Tibial nerve (tissue), 4 donors: ENCODE data around the gene SSH3. TPM values are rescaled to one million over a fixed set of nuclear protein-coding genes. Genes with fewer than 3 reads are reported as not detected.

Experiments
- DNase-seq, 2 donors: peaks; one replicate each; pipeline ENCODE4 v3.0.0-alpha.2; 2019; ENCODE audit warnings: low spot score in 2 of 2
- H3K27ac ChIP-seq, 4 donors: fragments of 200-600 bp; sonication (generic) in 3 of 4; one replicate each; pipeline ENCODE4 v1.5.1; 2017 to 2019; ENCODE audit warnings: mild to moderate bottlenecking in 1 of 4
- H3K27me3 ChIP-seq, 2 donors: fragments of 200-600 bp; sonication (generic) in 1 of 2; one replicate each; pipeline versions ENCODE4 v1.5.1 to v1.6.0; 2017 to 2019
- H3K36me3 ChIP-seq, 3 donors: fragments of 200-600 bp; sonication (generic); one replicate each; pipeline ENCODE4 v1.5.1; 2018 to 2019
- H3K4me1 ChIP-seq, 4 donors: fragments of 200-600 bp; sonication (generic) in 3 of 4; one replicate each; pipeline ENCODE4 v1.5.1; 2017 to 2019
- H3K4me3 ChIP-seq, 4 donors: fragments of 200-600 bp; sonication (generic) in 3 of 4; one replicate each; pipeline ENCODE4 v1.5.1; 2017 to 2019; ENCODE audit warnings: mild to moderate bottlenecking in 1 of 4, moderate library complexity in 1 of 4
- H3K9me3 ChIP-seq, 4 donors: fragments of 200-600 bp; sonication (generic) in 3 of 4; one replicate each; pipeline ENCODE4 v1.5.1; 2017 to 2019
- EP300 ChIP-seq, 2 donors: sonication (generic); formaldehyde crosslinking; IDR thresholded peaks; one replicate each; pipeline ENCODE4 v1.6.1; 2017; ENCODE audit warnings: antibody characterized with exemption in 2 of 2, mild to moderate bottlenecking in 1 of 2
- POLR2A ChIP-seq, 2 donors: fragments of 450-650 bp; IDR thresholded peaks; one replicate each; pipeline ENCODE4 v1.6.1; 2017; ENCODE audit warnings: antibody characterized with exemption in 2 of 2, mild to moderate bottlenecking in 2 of 2, moderate library complexity in 2 of 2
- WGBS, 2 donors: methylation state at CpG; one replicate each; pipeline ENCODE4 v1.1.5; 2018; 5-methylcytosine and 5-hydroxymethylcytosine counted together
- total RNA-seq, 4 donors: library from RNA; depleted of rRNA; stranded (reverse); fragments of >200 nt; gene quantifications; one replicate each; pipeline ENCODE4 v1.1.0, GENCODE V29; 2016
- TF ChIP-seq, protein P1 (sequence below), 5 experiments: fragments of 200-600 bp in 3 of 5; fragments of 450-650 bp in 2 of 5; sonication (generic) in 3 of 5; IDR thresholded peaks; one replicate each; pipeline ENCODE4 v1.5.1; 2016 to 2019; ENCODE audit warnings: antibody characterized with exemption in 5 of 5, mild to moderate bottlenecking in 3 of 5, moderate library complexity in 2 of 5

The SSH3 gene
- total RNA-seq, 4 donors from 2014 or later, result 28.5 to 51.6 (median 43.1) TPM

GRCh38 chr11:67282155-67282875 is 21.0 kb upstream of the SSH3 start:
- peak overlapping the region in 3 of 4 donors; percentile 37 to 65 (median 52) for H3K27ac ChIP-seq
- WGBS, 2 donors, result 84 to 91% methylated on average over 15 to 19 of the region's 20 CpGs
- H3K4me3 ChIP-seq, result no peak overlapping the region
- H3K36me3 ChIP-seq, result peaks cover 5 to 89% (median 69%) of the 10 kb centered on the region in 3 donors
- TF ChIP-seq, protein P1, sequence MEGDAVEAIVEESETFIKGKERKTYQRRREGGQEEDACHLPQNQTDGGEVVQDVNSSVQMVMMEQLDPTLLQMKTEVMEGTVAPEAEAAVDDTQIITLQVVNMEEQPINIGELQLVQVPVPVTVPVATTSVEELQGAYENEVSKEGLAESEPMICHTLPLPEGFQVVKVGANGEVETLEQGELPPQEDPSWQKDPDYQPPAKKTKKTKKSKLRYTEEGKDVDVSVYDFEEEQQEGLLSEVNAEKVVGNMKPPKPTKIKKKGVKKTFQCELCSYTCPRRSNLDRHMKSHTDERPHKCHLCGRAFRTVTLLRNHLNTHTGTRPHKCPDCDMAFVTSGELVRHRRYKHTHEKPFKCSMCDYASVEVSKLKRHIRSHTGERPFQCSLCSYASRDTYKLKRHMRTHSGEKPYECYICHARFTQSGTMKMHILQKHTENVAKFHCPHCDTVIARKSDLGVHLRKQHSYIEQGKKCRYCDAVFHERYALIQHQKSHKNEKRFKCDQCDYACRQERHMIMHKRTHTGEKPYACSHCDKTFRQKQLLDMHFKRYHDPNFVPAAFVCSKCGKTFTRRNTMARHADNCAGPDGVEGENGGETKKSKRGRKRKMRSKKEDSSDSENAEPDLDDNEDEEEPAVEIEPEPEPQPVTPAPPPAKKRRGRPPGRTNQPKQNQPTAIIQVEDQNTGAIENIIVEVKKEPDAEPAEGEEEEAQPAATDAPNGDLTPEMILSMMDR (IDR thresholded peaks at IDR 0.05), result no peak
- TF ChIP-seq POLR2A (IDR thresholded peaks at IDR 0.05) (no peak), EP300 (IDR thresholded peaks at IDR 0.05) (no peak)
- no peaks in the 10 kb centered on the region for H3K9me3 ChIP-seq
- DNase-seq, result no peak
- no peaks in the 10 kb centered on the region for H3K27me3 ChIP-seq
- peaks cover 0 to 59% (median 36%) of the 10 kb centered on the region in 4 donors for H3K4me1 ChIP-seq

GRCh38 chr11:67282876-67283371 is 20.4 kb upstream of the SSH3 start:
- Histone ChIP-seq H3K36me3 (peaks cover 5 to 89% (median 69%) of the 10 kb centered on the region in 3 donors), H3K9me3 (no peaks in the 10 kb centered on the region), H3K27me3 (no peaks in the 10 kb centered on the region), H3K27ac (peak overlapping the region in 2 of 4 donors; percentile 52 to 65), H3K4me1 (peaks cover 0 to 59% (median 36%) of the 10 kb centered on the region in 4 donors), H3K4me3 (no peak overlapping the region)
- 89 to 91% methylated on average over 9 to 10 of the region's 11 CpGs for WGBS, 2 donors
- TF ChIP-seq EP300 (IDR thresholded peaks at IDR 0.05) (no peak), POLR2A (IDR thresholded peaks at IDR 0.05) (no peak)
- TF ChIP-seq, protein P1 (IDR thresholded peaks at IDR 0.05), result no peak
- no peak for DNase-seq

GRCh38 chr11:67283481-67283963 is 19.8 kb upstream of the SSH3 start:
- no peak for DNase-seq
- peak overlapping the region in 3 of 4 donors; percentile 10 to 69 (median 46) for H3K27ac ChIP-seq
- H3K27me3 ChIP-seq, result no peaks in the 10 kb centered on the region
- H3K4me1 ChIP-seq, result peaks cover 0 to 57% (median 33%) of the 10 kb centered on the region in 4 donors
- TF ChIP-seq POLR2A (IDR thresholded peaks at IDR 0.05) (no peak), EP300 (IDR thresholded peaks at IDR 0.05) (peak in 1 of 2 donors; percentile 55)
- 79 to 95% methylated on average over 6 to 13 of the region's 13 CpGs for WGBS, 2 donors
- H3K36me3 ChIP-seq, result peaks cover 5 to 87% (median 69%) of the 10 kb centered on the region in 3 donors
- H3K9me3 ChIP-seq, result no peaks in the 10 kb centered on the region
- H3K4me3 ChIP-seq, result no peak overlapping the region

DNA sequence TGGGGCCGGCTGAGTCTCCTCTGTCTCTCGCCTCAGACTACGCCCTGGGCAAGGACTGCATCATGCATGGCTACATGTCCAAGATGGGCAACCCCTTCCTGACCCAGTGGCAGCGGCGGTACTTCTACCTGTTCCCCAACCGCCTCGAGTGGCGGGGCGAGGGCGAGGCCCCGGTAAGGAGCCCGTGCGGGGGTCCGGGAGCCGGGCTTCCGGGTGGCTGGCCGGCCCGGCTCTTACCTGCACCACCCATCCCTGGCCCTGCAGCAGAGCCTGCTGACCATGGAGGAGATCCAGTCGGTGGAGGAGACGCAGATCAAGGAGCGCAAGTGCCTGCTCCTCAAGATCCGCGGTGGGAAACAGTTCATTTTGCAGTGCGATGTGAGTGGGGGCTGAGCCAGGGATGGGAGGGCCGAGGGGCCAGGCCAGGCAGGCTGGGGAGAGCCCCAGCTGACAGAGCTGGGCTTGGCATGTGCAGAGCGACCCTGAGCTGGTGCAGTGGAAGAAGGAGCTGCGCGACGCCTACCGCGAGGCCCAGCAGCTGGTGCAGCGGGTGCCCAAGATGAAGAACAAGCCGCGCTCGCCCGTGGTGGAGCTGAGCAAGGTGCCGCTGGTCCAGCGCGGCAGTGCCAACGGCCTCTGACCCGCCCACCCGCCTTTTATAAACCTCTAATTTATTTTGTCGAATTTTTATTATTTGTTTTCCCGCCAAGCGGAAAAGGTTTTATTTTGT is 18.4 kb upstream of the SSH3 start:
- Histone ChIP-seq H3K27me3 (no peaks in the 10 kb centered on the region), H3K36me3 (peaks cover 5 to 72% (median 60%) of the 10 kb centered on the region in 3 donors), H3K4me3 (no peak overlapping the region), H3K27ac (peak overlapping the region in 2 of 4 donors; percentile 90 to 96), H3K9me3 (no peaks in the 10 kb centered on the region), H3K4me1 (peaks cover 0 to 47% (median 26%) of the 10 kb centered on the region in 4 donors)
- TF ChIP-seq EP300 (IDR thresholded peaks at IDR 0.05) (no peak), POLR2A (IDR thresholded peaks at IDR 0.05) (no peak)
- TF ChIP-seq, protein P1 (IDR thresholded peaks at IDR 0.05), result no peak
- WGBS, 2 donors, result 88% methylated on average over 43 to 44 of the region's 45 CpGs
- no peak for DNase-seq
